Measurements from ENCODE around the gene TAF1C.

TAF1C gene

GRCh38 chr16:84156342-84156784 lies 30.5 kb downstream of the TAF1C start:
- DNase-seq (ENCODE audit: low spot score) = no peak

GRCh38 chr16:84155771-84156170 lies 31.1 kb downstream of the TAF1C start:
- DNase-seq (ENCODE audit: low spot score) = no peak

GRCh38 chr16:84155226-84155625 lies 31.6 kb downstream of the TAF1C start:
- no peak for DNase-seq (ENCODE audit: low spot score)

GRCh38 chr16:84153660-84154214 lies 33.1 kb downstream of the TAF1C start:
- no peak for DNase-seq (ENCODE audit: low spot score)

GRCh38 chr16:84150926-84151325 lies 35.9 kb downstream of the TAF1C start:
- no peak for DNase-seq (ENCODE audit: low spot score)

- peak; percentile 98 for DNase-seq (ENCODE audit: low spot score)
Measured at GRCh38 chr16:84144859-84145639, 41.8 kb downstream of the TAF1C start, which contains the start of the genes DNAAF1 and HSDL1. Gene DNAAF1, plus strand, starts transcription at chr16:84145308. Its CDS starts 133 bp downstream, at chr16:84145441. Gene HSDL1, minus strand, starts transcription at chr16:84145177. Its CDS starts 13,856 bp downstream, at chr16:84131321.

- peak; percentile 61 for DNase-seq (ENCODE audit: low spot score)
Measured at GRCh38 chr16:84144209-84144858, 42.5 kb downstream of the TAF1C start.

- no peak for DNase-seq (ENCODE audit: low spot score)
Measured at GRCh38 chr16:84143784-84144199, 43.1 kb downstream of the TAF1C start.

GRCh38 chr16:84143081-84143480 lies 43.8 kb downstream of the TAF1C start:
- no peak for DNase-seq (ENCODE audit: low spot score)

- DNase-seq (ENCODE audit: low spot score) = no peak
Measured at GRCh38 chr16:84141143-84141670, 45.6 kb downstream of the TAF1C start.

GRCh38 chr16:84139628-84140258 lies 47.1 kb downstream of the TAF1C start:
- no peak for DNase-seq (ENCODE audit: low spot score)

GRCh38 chr16:84138824-84139627 lies 47.8 kb downstream of the TAF1C start:
- no peak for DNase-seq (ENCODE audit: low spot score)

GRCh38 chr16:84138500-84138823 lies 48.4 kb downstream of the TAF1C start:
- no peak for DNase-seq (ENCODE audit: low spot score)

- DNase-seq (ENCODE audit: low spot score) = no peak
Measured at GRCh38 chr16:84137769-84138357, 49.0 kb downstream of the TAF1C start.

- DNase-seq (ENCODE audit: low spot score) = no peak
Measured at GRCh38 chr16:84137287-84137686, 49.6 kb downstream of the TAF1C start.

GRCh38 chr16:84136331-84137125 lies 50.3 kb downstream of the TAF1C start:
- no peak for DNase-seq (ENCODE audit: low spot score)

GRCh38 chr16:84132527-84133285 lies 54.2 kb downstream of the TAF1C start:
- no peak for DNase-seq (ENCODE audit: low spot score)

GRCh38 chr16:84131117-84131516 lies 55.7 kb downstream of the TAF1C start:
- no peak for DNase-seq (ENCODE audit: low spot score)
